ENCODE data around the gene SLC39A10.

GRCh38 chr2:195695002-195695631 lies 38.1 kb downstream of the SLC39A10 start:
- TF ChIP-seq POLR2A (IDR thresholded peaks at IDR 0.05; ENCODE audit: low read length), result no peak
- TF ChIP-seq GATA1 (IDR thresholded peaks at IDR 0.05; ENCODE audit: low read depth, low read length), result no peak
